Right lobe of liver (tissue), 6 donors: Measurements from ENCODE around the gene ZNF845. TPM values are rescaled to one million over a fixed set of nuclear protein-coding genes. Genes with fewer than 3 reads are reported as not detected.
A peak's percentile ranks its signal among the peaks of the same experiment; 100 is the strongest.

Experiments
- ATAC-seq, 4 donors: fragments of 200-7000 bp; cut with Tn5 transposase; one replicate each; pipeline ENCODE4 v1.9.1; 2020; ENCODE audit warnings: mild to moderate bottlenecking in 4 of 4, moderate library complexity in 4 of 4
- DNase-seq, 3 donors: peaks; one replicate each; pipeline ENCODE4 v3.0.0-alpha.2; 2020
- H3K27ac ChIP-seq, 3 donors: fragments of 200-600 bp; one replicate each; pipeline ENCODE4 v1.8.0; 2022
- H3K27me3 ChIP-seq, 2 donors: fragments of 200-600 bp; one replicate each; pipeline ENCODE4 v1.8.0; 2022
- H3K36me3 ChIP-seq, 4 donors: fragments of 200-600 bp; sonication (generic) in 1 of 4; one replicate each; pipeline versions ENCODE4 v1.5.1 to v1.8.0; 2017 to 2022; ENCODE audit warnings: control low read depth in 1 of 4
- H3K4me1 ChIP-seq, 4 donors: fragments of 200-600 bp; sonication (generic) in 1 of 4; one replicate each; pipeline versions ENCODE4 v1.5.1 to v1.8.0; 2017 to 2022; ENCODE audit warnings: control low read depth in 1 of 4
- H3K4me3 ChIP-seq, 3 donors: fragments of 200-600 bp; one replicate each; pipeline ENCODE4 v1.8.0; 2022
- H3K9me3 ChIP-seq, 4 donors: fragments of 200-600 bp; sonication (generic) in 1 of 4; one replicate each; pipeline versions ENCODE4 v1.5.1 to v1.8.0; 2017 to 2022; ENCODE audit warnings: control low read depth in 1 of 4
- POLR2A ChIP-seq: fragments of 450-650 bp; IDR thresholded peaks from one replicate; pipeline ENCODE4 v1.6.1; 2017; ENCODE audit warnings: antibody characterized with exemption, mild to moderate bottlenecking
- WGBS: methylation state at CpG from one replicate; pipeline ENCODE4 v1.1.6; 2018; ENCODE audit warnings: low coverage, low lambda C conversion rate; ENCODE audit not compliant: insufficient coverage; ENCODE audit errors: missing lambda C conversion rate; 5-methylcytosine and 5-hydroxymethylcytosine counted together
- intact Hi-C, 2 donors: fragments of 100-400 bp; cut with DNase I; formaldehyde crosslinking; loops; one replicate each; pipeline versions ENCODE4 v1.11.2 to v1.14.1; 2022
- total RNA-seq, 6 experiments: library from RNA; depleted of rRNA in 2 of 6; stranded (reverse); fragments of >200 nt in 2 of 6; fragmentation: NEBNext Ultra II Directional in 3 of 6; extraction: Animal tissue kit (Norgen Biotek cat#: 25700) in 3 of 6; gene quantifications; one replicate each; pipeline versions ENCODE4 v1.1.0 to v1.2.4, GENCODE V29; 2016 to 2023
- TF ChIP-seq, protein P1 (sequence below), 4 donors: fragments of 200-600 bp in 3 of 4; fragments of 450-650 bp in 1 of 4; IDR thresholded peaks; one replicate each; pipeline versions ENCODE4 v1.5.1 to v1.8.0; 2016 to 2022; ENCODE audit warnings: antibody characterized with exemption in 4 of 4, mild to moderate bottlenecking in 2 of 4
- donor health status: DM: no; HTN: yes; CAD: no.
- donor health status: DM: no; HTN: no; CAD: no.
- donor health status: DM: no; HTN: no; CAD: no.
- donor health status: DM: no; HTN: yes; CAD: no.
- donor health status: DM: no; HTN: yes; CAD: no.

ZNF845 gene
- total RNA-seq, 6 experiments from 2014 or later = 0.86 to 3.0 (median 1.4) TPM

DNA sequence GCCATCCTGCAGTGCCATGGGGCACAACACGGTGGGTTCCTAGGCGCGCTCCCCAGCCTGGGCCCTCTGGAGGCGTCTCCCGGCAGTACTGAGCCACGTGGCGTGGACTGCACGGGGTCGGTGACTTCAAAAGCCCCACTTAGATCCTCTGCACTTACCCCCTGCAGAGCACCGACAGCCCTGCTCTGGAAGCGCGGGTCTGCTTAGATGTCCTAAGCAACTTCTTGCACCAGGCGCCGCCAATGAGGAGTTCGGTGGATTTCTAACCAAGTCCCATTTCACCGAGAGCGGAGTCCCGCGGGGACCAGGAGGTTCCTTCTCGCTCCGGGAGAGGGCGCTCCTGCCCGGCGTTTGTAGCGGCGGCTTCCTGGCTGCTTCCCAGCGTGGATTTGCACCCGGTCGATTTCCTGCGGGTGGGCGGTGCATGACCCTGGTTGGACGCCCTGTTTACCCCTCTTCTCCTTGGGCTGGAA lies 25.2 kb upstream of the ZNF845 start:
- Histone ChIP-seq H3K4me3 (no peak overlapping the region), H3K27me3 (no peaks in the 10 kb centered on the region), H3K4me1 (no peaks in the 10 kb centered on the region), H3K36me3 (no peaks in the 10 kb centered on the region), H3K27ac (no peak overlapping the region), H3K9me3 (peaks cover 0 to 7% (median 0%) of the 10 kb centered on the region in 4 donors)
- no peak for DNase-seq
- peak in 3 of 4 donors; percentile 29 to 33 (median 30) for ATAC-seq
- intact Hi-C loops = no loop called here
- no peak for TF ChIP-seq POLR2A
- TF ChIP-seq, protein P1, sequence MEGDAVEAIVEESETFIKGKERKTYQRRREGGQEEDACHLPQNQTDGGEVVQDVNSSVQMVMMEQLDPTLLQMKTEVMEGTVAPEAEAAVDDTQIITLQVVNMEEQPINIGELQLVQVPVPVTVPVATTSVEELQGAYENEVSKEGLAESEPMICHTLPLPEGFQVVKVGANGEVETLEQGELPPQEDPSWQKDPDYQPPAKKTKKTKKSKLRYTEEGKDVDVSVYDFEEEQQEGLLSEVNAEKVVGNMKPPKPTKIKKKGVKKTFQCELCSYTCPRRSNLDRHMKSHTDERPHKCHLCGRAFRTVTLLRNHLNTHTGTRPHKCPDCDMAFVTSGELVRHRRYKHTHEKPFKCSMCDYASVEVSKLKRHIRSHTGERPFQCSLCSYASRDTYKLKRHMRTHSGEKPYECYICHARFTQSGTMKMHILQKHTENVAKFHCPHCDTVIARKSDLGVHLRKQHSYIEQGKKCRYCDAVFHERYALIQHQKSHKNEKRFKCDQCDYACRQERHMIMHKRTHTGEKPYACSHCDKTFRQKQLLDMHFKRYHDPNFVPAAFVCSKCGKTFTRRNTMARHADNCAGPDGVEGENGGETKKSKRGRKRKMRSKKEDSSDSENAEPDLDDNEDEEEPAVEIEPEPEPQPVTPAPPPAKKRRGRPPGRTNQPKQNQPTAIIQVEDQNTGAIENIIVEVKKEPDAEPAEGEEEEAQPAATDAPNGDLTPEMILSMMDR (IDR thresholded peaks at IDR 0.05) = peak in 2 of 4 donors; percentile 22 to 34
- 3% methylated on average over 19 of the region's 32 CpGs for WGBS

DNA sequence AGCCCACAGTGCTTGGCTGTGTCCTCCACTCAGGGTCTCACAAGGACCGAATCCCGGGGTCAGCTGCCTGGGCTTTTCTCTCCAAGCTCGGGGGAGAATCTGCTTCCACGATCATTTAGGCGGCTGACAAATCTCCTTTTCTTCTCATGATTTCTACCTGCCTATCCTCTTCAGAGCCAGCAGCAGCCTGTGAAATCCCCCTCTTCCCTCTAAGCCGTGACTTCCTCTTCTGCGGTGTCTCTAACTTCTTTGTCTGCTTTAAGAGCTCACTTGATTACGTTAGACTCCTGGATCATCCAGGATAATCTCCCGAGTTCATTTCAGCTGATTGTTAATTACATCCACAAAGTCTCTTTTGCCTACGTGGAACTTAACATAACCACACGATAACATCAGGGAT lies 22.5 kb upstream of the ZNF845 start:
- TF ChIP-seq, protein P1 (IDR thresholded peaks at IDR 0.05) = no peak
- no peak for TF ChIP-seq POLR2A
- no peak for ATAC-seq
- WGBS = 32% methylated on average over 7 of the region's 11 CpGs
- peaks cover 0 to 7% (median 0%) of the 10 kb centered on the region in 4 donors for H3K9me3 ChIP-seq
- H3K4me1 ChIP-seq = no peaks in the 10 kb centered on the region
- no peak for DNase-seq
- no peaks in the 10 kb centered on the region for H3K36me3 ChIP-seq
- no peak overlapping the region for H3K4me3 ChIP-seq
- intact Hi-C loops = no loop called here
- no peaks in the 10 kb centered on the region for H3K27me3 ChIP-seq
- H3K27ac ChIP-seq = no peak overlapping the region

DNA sequence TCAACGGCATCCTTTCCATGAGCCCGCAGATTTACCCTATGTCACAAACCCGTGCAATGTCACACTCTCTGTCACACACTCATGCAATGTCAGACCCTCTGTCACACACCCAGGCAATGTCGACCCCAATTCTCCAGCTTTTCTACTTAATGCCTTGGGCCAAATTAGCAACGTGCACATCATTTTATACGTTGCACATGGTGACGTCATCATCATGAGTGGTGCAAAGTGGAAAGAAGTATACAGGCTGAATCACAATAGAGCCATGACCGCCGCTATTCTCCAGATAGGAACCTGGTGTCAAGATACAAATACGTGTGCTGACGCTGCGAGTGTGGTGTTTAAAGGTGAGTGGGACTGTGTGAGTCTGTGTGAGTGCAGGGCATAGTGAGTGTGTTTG lies 21.7 kb upstream of the ZNF845 start:
- H3K4me1 ChIP-seq = no peaks in the 10 kb centered on the region
- intact Hi-C loops = no loop called here
- H3K36me3 ChIP-seq = no peaks in the 10 kb centered on the region
- H3K4me3 ChIP-seq = no peak overlapping the region
- peaks cover 0 to 7% (median 0%) of the 10 kb centered on the region in 4 donors for H3K9me3 ChIP-seq
- no peak for ATAC-seq
- no peak for DNase-seq
- TF ChIP-seq, protein P1 (IDR thresholded peaks at IDR 0.05) = no peak
- no peak for TF ChIP-seq POLR2A
- no peaks in the 10 kb centered on the region for H3K27me3 ChIP-seq
- no peak overlapping the region for H3K27ac ChIP-seq
- 63% methylated on average over 12 of the region's 12 CpGs for WGBS

DNA sequence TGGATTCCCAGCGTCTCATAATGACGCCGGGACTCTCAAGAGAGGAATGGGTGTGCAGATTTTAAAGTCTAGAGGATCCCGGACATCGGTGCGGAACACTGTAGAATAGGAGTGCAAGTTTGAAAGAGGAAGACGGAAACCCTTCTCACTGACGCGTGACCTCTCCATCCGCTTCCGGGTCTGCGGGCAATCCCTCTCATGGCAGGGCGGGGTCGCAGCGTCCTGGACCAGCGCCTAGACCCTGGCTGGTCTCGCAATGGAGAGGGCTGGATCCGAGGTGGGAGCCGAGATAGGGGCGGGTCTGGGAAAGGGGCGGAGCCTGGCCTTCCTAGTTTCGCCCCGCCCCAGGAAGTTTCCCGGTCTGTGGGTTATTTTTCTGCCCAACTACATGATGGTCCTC lies 4.6 kb upstream of the ZNF845 start:
- intact Hi-C loops = no loop called here

More for the DNA sequence above, 4.6 kb upstream of the ZNF845 start:
- Histone ChIP-seq H3K27me3 (no peaks in the 10 kb centered on the region), H3K4me1 (no peaks in the 10 kb centered on the region), H3K36me3 (no peaks in the 10 kb centered on the region), H3K9me3 (no peaks in the 10 kb centered on the region), H3K4me3 (peak overlapping the region in 1 of 3 donors; percentile 9), H3K27ac (no peak overlapping the region)
- WGBS = 22% methylated on average over 14 of the region's 24 CpGs
- peak in 3 of 4 donors; percentile 18 to 67 (median 23) for ATAC-seq
- TF ChIP-seq POLR2A = no peak
- TF ChIP-seq, protein P1 (IDR thresholded peaks at IDR 0.05) = no peak
- DNase-seq = peak in 1 of 3 donors; percentile 33
